Stimulated activated CD8-positive, alpha-beta memory T cell treated with anti-CD3 and anti-CD28 coated beads, Interleukin-12 subunit alpha, Interleukin-12 subunit beta, amount 100 ng/mL, for 4 hours (primary cell): ENCODE results near the gene PDCL3.

Experiments used
- DNase-seq: peaks from one replicate; pipeline ENCODE4 v3.0.0-alpha.2; 2020; ENCODE audit warnings: low read depth

Gene PDCL3

DNA sequence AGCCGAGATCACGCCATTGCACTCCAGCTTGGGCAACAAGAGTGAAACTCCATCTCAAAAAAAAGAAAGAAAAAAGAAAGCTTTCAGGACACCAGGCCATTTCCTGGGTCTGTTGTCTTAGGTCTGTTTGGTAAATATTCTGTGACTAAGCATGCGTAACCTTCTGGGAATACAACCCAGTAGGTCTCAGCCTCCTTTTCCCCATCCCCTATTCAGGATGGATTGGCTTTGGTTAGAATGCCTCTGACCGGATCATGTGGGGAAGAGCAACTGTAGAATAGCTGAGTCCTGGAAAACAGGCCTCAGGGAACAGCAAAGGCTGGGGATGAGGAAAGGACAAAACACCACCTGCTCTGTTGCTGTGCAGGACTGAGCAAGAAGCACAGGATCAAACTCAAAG is 1.6 kb upstream of the PDCL3 start:
- DNase-seq, result no peak

DNA sequence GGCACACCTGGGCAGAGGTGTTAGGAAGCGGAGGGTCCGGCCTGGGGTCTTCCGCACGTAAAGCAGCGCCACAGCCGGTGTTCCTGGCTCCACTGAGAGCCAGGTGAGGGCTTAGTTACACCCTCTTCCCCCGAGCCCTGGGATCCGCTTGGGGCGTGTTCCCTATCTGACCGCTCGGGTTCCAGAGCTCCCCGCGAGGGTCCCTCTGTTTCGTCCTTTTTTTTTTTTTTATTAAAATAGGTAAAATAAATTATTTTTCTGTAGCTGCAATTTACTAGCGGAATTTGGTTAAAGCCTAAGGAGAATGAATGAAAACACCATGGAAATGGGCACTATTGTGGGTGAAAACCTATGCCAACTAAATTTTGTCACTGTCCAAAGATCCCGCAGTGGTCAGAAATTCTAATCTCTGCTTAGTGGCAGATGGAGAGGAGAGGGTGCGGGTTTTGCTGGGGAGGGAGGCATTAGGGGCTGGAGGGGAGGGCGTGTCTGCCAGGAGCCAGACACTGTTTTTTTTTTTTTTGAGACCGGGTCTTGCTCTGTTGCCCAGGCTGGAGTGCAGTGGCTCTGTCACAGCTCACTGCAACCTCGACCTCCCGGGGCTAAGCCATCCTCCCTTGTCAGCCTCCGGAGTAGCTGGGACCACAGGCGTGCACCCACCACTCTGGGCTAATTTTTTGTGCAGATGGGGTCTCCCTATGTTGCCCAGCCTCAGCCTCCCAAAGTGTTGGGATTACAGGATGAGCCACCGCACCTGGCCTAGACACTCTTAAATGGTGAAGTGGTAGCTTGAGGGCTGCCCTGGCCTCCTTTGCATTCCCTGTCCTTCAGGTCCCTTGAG is 834 bp downstream of the PDCL3 start:
- no peak for DNase-seq

DNA sequence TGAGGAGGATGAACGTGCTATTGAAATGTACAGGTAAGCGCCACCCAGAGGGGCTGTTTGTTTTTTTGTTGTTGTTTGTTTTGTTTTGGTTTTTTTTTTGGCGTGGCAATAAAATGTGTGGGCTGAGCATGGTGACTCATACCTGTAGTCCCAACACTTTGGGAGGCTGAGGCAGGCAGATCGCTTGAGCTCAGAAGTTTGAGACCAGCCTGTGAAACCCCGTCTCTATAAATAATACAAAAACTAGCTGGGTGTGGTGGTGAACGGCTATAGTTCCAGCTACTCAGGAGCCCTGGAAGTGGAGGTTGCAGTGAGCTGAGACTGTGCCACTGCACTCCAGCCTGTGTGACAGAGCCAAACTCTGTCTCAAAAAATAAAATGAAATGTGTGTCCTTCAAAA is 6.2 kb downstream of the PDCL3 start:
- no peak for DNase-seq

DNA sequence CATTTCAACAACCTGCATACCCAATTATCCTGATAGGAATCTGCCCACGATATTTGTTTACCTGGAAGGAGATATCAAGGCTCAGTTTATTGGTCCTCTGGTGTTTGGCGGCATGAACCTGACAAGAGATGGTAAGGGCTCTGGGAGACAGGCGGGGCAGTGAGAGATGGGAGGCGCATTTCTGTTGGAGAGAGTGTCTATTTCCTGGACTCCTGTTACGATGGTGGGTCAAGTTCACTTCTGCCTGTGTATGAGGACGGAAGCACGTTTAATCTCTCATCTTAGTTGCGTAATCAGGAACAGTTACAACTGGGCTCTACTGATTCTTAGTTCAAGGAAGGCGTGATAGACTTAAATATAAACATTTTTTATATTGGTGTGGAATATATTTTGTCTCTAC is 8.9 kb downstream of the PDCL3 start:
- no peak for DNase-seq

DNA sequence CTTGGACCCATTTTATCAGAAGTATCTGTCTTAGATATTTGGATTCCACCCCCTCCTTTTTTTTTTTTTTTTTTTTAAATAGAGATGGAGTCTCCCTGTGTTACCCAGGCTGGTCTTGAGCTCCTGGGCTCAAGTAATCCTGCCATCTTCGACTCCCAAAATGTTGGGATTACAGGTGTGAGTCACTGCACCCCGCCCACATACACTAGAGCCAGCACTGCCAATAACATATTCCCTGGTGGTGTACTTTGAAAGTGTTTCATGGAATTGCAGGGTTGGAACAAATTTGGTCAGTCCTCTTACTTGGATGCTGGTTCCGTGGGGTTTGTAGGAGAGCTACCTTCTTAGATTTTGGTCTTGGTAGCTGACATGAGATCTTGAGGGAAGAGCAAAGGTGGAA is 15.0 kb downstream of the PDCL3 start:
- no peak for DNase-seq

DNA sequence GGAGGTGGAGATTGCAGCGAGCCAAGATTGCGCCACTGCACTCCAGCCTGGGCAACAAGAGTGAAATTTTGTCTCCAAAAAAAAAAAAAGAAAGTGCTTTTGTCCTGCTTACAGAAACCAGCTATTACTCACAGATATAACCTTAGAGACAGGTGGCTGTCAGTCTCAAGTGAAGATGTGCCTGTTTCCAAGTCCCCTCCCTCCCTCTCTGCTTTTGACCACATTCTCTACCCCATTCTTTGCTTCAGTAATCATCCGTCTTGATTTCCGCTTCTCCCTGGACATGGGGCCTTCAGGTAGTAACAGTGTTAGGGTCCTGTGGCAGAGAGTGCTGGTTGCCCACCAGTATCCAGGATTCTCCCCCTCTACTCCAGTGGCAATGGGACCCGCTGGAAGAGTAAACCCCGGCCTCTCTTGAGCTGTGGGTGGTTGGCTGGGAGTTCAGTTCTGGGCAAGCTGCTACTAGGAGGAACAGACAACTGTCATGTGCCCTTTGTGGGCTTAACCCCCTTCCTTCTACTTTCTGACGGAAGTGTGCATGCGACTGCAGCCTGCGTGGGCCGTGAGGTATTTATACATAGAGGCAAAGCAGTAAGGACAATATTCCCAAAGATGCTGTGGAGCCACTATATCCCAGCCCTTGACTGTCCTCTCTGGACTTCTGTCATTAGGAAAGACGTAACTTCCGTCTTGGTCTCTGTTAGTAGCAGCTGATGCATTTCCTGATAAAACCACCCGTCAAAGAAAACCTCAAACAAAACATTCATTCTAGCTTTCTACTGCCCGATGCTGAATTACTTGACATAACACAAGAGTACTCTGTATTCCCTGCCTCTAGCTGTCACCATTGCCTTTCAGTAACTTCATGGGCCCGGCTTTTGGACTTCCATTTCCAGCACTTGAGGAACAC is 17.8 kb downstream of the PDCL3 start:
- peak; percentile 21 for DNase-seq

DNA sequence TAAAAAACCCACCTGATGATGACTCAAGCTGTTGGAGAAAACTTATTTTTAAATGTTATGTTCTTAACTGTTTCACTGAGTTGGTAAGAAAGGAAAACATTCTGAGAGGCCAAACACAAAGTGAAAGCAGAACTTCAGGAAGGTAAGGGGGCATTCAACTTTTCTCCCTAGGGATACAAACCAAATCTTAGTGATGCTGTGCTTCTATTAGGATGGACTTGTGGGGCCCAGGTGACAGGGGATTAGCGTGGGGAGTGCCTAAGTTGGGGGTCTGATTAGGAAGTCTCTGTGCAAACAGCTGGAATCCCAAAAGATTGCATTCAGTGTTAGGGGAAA is 18.5 kb downstream of the PDCL3 start:
- no peak for DNase-seq

DNA sequence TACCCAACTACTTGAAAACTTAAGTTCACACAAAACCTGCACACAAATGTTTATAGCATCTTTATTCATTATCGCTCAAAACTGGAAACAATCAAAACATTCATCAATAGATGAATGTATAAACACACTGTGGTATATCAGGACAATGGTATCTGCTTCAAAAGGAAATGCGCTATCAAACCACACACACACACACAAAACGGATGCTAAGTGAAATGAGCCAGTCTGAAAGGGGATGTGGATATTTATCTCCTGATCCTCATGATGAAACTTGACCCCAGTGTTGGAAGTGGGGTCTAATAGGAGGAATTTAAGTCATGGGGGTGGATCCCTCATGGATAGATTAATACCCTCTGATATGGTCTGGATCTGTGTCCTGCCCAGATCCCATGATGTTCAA is 22.0 kb downstream of the PDCL3 start:
- no peak for DNase-seq

DNA sequence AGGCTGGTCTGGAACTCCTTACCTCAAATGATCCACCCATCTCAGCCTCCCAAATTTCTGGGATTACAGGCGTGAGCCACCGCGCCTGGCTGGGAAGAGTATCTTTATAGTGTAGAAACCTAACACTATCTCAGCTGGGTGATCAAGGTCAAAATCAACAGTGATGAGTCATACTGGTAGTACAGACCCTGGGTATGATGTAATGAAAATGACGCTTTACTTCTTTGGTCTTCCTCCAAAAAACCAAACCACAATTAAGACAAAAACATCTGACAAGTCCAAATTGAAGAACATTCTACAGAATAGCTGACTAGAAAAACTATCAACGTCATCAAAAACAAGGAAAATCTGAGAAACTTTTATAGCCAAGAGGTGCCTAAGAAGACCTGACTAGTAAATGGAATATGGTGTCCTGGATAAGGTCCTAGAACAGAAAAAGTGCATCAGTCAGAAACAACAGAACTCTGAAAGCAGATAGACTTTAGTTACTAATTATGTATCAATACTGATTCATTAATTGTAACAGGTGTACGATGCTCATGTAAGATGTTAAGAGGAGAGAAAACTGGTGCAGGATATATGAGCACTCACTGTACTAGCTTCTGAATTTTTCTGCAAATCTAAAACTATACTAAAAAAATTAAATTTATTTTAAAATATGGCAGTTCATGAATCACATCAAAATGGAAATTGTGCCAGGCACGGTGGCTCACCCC is 25.4 kb downstream of the PDCL3 start:
- DNase-seq, result no peak

DNA sequence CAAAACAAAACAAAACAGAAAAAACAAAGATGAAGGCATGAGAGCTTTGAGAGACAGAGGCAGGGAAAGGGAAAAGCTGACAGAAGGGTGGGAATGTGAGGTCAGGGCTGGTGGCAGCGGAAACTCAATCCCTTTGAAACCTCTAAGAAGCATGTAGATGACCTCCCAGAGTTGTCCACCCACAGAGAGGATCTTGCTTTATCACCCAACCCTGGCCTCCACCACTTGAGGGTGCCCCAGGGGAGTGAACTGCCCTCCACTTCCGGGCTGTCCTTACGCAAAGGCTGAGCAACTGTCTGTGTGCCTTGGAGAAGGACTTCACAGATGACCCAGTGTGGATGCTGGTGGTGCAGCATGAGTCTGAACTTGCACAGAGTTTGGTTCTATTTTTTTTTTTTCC is 26.7 kb downstream of the PDCL3 start:
- no peak for DNase-seq

DNA sequence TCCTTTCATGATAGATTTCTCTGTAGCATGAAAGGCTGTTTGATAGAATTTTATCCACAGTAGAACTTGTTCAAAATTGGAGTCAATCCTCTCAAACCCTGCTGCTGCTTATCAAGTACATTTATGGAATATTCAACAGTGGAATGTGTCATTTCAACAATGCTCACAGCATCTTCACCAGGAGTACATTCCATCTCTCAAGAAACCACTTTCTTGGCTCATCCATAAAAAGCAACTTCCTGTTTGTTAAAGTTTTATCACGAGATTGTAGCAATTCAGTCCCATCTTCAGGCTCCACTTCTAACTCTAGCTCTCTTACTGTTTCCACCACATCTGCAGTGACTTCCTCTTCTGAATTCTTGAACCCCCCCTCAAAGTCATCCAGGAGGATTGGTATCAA is 29.4 kb downstream of the PDCL3 start:
- DNase-seq, result no peak

DNA sequence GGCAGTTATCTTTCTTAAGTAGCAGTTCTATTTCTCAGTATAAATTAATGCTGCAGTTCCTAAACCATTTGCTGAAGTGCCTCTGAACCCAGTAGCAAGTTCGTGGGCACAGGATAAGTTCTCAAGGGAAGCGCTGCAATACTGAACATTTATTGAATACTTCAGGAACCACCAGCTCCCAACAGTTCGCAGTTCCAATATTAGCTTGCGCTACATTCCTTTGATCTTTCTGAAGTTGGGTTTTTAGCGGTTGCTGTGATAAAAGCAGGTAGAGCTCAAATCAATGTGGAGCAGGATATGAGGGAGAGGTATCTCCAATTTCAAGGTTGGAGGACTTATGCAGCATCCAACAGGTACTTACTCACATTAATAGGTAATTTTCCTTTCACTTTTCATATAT is 33.7 kb downstream of the PDCL3 start:
- no peak for DNase-seq

DNA sequence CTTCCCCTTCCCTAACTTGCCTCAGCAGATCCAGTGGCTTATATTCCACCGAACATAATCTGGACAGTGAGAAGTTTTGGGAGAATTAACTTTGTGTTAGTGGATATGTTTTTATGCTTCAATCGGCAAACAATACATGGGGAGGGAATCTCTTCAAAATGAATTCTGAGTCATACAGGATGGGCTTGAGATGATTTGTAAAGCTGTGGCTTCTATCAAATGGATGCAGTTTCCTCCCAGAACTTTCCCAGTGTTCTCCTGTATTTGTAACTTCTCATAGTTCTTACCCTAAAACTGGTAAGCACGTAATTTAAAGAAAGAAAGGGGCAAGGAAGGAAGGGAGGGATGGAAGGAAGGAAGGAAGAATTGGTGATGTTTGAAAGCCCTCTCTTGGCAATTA is 36.8 kb downstream of the PDCL3 start:
- no peak for DNase-seq

DNA sequence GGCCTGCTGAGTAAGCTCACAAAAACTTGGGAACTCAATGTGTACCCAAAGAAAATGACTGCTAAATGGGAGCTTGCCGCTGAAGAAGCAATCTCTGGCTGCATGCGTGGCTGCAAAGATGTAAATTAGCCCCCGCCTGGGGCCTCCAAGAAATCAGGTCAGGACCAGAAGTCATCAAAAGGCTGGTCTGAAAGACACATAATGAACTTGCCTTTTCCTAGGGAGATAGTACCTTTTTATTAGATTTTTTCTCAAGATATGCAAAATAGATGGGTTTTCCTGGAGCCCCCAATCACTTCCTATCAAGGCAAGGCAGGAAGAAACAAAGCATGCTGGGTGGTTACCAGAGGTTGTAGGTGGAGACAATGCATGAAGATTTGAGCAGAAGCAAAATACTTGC is 38.9 kb downstream of the PDCL3 start:
- DNase-seq, result no peak

DNA sequence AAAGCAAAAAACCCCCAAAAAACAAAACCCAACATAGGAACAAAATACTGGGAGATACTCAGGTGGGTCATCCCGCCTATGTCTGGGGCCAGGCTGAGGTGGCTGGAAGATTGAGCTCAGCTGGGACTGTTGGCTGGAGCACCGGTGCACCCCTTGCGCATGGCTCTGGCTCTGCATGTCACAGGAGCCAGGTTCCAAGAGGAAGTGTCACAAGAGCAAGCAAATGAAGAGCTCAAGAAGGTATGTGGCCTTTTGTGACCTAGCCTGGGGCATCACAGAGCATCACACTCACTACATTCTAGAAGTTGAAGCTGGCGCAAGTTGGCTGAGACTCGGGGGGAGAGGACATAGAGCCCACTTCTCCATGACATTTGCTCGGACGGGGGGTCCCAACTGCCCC is 40.6 kb downstream of the PDCL3 start:
- no peak for DNase-seq

DNA sequence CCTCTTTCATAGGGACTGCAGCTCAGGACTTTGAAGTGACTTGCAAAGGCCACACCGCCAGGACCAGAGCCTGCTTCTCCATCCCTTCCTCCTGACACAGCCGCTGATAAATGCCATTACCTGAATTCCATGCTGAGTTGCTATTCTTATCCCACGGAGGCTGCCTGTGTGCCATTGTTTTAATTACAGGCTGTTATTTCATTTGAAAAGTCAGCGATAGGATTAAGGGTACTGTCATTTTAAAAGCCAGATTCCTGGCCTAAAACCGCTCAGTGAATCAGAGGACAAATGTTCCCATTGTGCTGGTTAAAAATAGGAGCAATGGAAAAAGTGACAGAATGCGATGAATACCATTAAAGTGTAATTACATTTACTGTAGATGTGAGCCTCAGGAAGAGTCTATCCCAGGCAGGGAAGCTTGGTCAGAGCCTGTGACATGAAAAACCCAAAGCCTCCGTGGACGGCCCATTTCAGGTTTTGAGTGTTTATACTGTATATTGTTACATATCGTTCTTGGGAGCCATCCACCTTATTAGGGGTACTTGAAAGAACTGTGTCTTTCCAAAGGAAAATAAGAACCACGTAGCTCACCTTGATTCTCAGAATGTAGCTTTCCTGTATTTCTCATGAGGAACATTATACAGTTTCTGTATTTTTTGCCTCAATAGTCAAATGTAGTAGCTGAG is 41.3 kb downstream of the PDCL3 start:
- no peak for DNase-seq

DNA sequence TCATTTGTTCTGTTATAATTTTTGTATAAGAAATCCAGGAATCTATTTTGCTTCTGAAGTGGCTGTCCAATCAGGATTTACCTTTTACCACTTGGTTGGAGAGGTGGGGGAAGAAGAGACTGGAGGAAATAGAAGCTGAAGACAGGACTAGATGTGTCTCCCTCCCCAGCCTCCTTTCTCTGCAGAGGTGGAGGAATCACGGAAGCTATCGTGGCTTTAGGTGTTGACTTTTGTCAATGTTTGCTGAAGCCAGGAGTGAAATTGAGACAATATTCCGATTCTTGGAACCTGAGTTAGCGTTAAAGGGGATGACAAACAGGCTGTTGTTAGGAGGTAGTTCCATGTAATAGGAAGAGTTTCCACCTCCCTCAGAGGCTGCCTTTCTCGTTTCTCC is 43.5 kb downstream of the PDCL3 start:
- no peak for DNase-seq

DNA sequence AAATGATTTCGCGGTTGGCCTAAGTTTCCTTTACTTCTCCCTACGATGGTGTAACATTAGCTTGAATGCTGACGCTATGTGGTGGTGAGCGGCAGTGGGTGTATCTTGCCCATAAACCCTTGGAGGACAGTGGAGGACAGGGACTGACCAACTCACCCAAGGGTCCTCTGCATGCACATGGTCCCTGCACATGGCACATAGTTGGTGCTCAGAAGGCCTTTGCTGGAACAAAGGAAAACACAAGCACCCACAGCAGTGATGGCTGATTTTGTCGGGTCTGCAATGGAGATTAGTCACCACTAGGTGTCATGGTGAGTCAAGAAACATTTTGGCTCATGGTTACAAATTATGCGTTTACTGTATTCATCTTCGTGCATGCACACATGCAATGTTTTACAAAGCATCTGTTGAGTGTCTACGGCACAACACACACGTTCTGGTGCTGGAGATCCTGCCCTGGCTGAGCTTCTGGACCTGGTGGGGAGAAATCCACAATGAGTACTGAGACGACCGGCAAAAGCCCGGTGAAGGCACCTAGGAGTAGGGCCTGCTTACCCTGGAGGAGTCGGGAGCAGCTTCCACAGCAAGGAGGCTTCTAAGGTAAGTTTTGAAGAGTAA is 44.0 kb downstream of the PDCL3 start:
- no peak for DNase-seq

DNA sequence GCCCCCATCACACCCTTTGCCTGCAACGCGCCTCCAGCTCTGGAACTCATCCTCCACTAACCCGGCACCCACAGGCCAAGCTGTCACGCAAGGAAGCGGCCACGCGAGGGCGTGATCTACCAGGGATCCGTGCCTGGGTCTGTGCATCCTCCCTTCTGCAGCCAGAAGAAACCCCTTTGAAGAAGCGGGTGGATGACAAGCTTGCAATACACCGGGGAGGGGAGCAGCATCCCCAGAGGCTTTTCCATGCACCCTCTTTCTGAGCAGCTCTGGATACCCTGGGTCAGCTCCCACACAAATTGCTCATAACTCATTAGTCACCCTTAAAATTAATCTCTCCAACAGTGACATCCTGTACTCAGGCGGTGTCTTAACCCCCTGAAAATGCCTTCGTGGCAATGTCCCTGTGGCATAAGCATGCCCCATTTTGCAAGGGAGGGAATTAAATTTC is 47.6 kb downstream of the PDCL3 start:
- peak; percentile 45 for DNase-seq

DNA sequence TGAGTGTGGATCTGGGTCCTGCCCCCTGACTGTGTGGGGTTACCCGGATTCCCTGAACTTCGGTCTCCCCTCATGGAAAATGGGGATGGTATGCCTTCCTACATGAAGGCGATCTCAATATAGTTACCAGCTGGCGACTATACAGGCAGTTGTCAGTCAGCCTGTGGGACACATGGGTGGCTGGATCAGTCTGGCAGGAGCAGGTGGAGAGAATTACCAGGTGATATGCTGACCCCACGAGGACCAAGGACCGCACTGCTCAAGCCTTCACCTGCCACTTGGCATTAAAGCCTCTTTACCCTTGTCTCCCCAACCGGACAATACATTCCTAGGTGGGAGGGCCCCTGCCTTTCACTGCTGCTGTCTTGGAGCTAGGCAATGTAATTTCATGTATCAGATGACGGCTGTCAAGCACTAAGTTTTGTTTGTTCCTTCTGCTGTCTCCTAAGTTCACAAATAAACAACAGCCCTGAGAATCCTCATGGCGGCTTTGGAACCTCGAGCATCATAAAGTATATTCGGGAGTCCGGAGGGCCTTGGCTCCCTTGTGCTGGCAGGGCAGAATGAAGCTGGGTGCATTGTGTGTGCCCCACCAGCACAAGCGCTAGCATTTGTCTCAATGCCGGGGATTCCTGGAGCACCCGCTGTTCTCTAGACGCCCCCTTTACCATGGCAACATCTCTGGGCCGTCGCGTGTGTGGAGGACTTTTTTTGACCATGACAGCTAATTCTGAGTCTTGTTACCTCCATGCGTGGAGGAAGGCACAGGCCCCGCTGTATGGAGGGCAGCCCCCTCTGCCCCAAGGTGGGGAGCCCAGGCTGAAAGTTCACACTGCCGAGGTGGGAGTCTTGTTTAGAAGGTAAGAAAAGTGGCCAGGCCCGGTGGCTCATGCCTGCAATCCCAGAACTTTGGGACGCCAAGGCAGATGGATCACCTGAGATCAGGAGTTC is 48.6 kb downstream of the PDCL3 start:
- DNase-seq, result no peak
